K562 treated with DMSO at 1 percent for 48 hours (cell line): ENCODE data around the gene GOLGA5. TPM values are rescaled to one million over a fixed set of nuclear protein-coding genes. Genes with fewer than 3 reads are reported as not detected.

Source experiments
- total RNA-seq: library from RNA; unstranded; fragments of 300-600 nt; gene quantifications from 2 replicates; pipeline ENCODE4 v1.2.3, GENCODE V29; 2022; ENCODE audit warnings: low replicate concordance; ENCODE audit errors: extremely low read depth

GOLGA5 gene
- not detected in 2 replicates for total RNA-seq

GRCh38 chr14:92793709-92794546, at the start of gene GOLGA5:
Gene GOLGA5 (plus strand): TSS chr14:92794305. CDS start chr14:92797438, 3,133 bp downstream.

GRCh38 chr14:92748259-92749016, 45.7 kb upstream of the GOLGA5 start, which contains the start of gene LGMN:
Gene LGMN (minus strand): TSS chr14:92748627. CDS start chr14:92732786, 15,841 bp downstream.

Other genes starting within 250 kb of the GOLGA5 start
- not detected in 2 replicates for gene LGMN, start 45.7 kb upstream of the GOLGA5 start, total RNA-seq
- not detected in 2 replicates for gene CHGA, start 128.8 kb downstream of the GOLGA5 start, total RNA-seq